ENCODE data around the gene CANT1. TPM values are rescaled to one million over a fixed set of nuclear protein-coding genes. Genes with fewer than 3 reads are reported as not detected.

CANT1 gene
- total RNA-seq, 1 experiment from 2014 or later = 54.2 TPM

- H3K9me3 ChIP-seq (ENCODE audit: low read depth, low read length, poor library complexity, severe bottlenecking) = no peaks in the 10 kb centered on the region
- no TSS peak for BruUV-seq (replicated peaks)
- H3K36me3 ChIP-seq (ENCODE audit: insufficient read depth, low read length, poor library complexity, severe bottlenecking) = no peaks in the 10 kb centered on the region
- no peak for TF ChIP-seq CTCF (conservative IDR thresholded peaks at IDR 0.05; ENCODE audit: low read depth, low read length)
- TF ChIP-seq EZH2 (IDR thresholded peaks at IDR 0.05; ENCODE audit: borderline replicate concordance, low read depth, low read length, poor library complexity, severe bottlenecking) = no peak
- H3K4me3 ChIP-seq (ENCODE audit: low read depth, low read length, poor library complexity, severe bottlenecking) = no peak overlapping the region
- intact Hi-C loops (cut with micrococcal nuclease; ENCODE audit: unreplicated experiment) = no loop called here
- peaks cover 38% of the 10 kb centered on the region for H3K4me1 ChIP-seq (ENCODE audit: insufficient read depth, low read length, poor library complexity, severe bottlenecking)
- POLR2A ChIA-PET (ENCODE audit: low non-redundant PET) = no interaction called here
- DNase-seq (ENCODE audit: low spot score) = no peak
- H3K27me3 ChIP-seq (replicated peaks; ENCODE audit: insufficient read depth, low read depth, low read length, poor library complexity) = no peaks in the 10 kb centered on the region
- no peak overlapping the region for H3K27ac ChIP-seq (ENCODE audit: low read depth, low read length, poor library complexity, severe bottlenecking)
- CTCF ChIA-PET = interaction anchor here (1.1 kb wide), 1 partner anchor 18 kb away, joined by 7 read pairs; no protein-coding TSS in a partner anchor
Observed at GRCh38 chr17:79027274-79027924, 17.8 kb upstream of the CANT1 start.

GRCh38 chr17:79026376-79027273 lies 17.1 kb upstream of the CANT1 start:
- Histone ChIP-seq H3K27ac (ENCODE audit: low read depth, low read length, poor library complexity, severe bottlenecking) (no peak overlapping the region), H3K36me3 (ENCODE audit: insufficient read depth, low read length, poor library complexity, severe bottlenecking) (no peaks in the 10 kb centered on the region), H3K27me3 (replicated peaks; ENCODE audit: insufficient read depth, low read depth, low read length, poor library complexity) (no peaks in the 10 kb centered on the region), H3K4me3 (ENCODE audit: low read depth, low read length, poor library complexity, severe bottlenecking) (no peak overlapping the region), H3K4me1 (ENCODE audit: insufficient read depth, low read length, poor library complexity, severe bottlenecking) (peaks cover 38% of the 10 kb centered on the region), H3K9me3 (ENCODE audit: low read depth, low read length, poor library complexity, severe bottlenecking) (no peaks in the 10 kb centered on the region)
- no TSS peak for BruUV-seq (replicated peaks)
- peak; percentile 71 for DNase-seq (ENCODE audit: low spot score)
- ChIA-PET POLR2A (ENCODE audit: low non-redundant PET) (interaction anchor here (0.6 kb wide), 1 partner anchor 1656 kb away, joined by 5 read pairs; no protein-coding TSS in a partner anchor), CTCF (interaction anchor here (0.6 to 1.4 kb wide), 8 partner anchors 12 to 161 kb away, joined by 3 to 20 read pairs (median 7); partner anchors contain the start of gene CANT1)
- intact Hi-C loops (cut with micrococcal nuclease; ENCODE audit: unreplicated experiment) = no loop called here
- no peak for TF ChIP-seq CTCF (conservative IDR thresholded peaks at IDR 0.05; ENCODE audit: low read depth, low read length)
- TF ChIP-seq EZH2 (IDR thresholded peaks at IDR 0.05; ENCODE audit: borderline replicate concordance, low read depth, low read length, poor library complexity, severe bottlenecking) = no peak

- Histone ChIP-seq H3K36me3 (ENCODE audit: insufficient read depth, low read length, poor library complexity, severe bottlenecking) (no peaks in the 10 kb centered on the region), H3K4me1 (ENCODE audit: insufficient read depth, low read length, poor library complexity, severe bottlenecking) (peaks cover 38% of the 10 kb centered on the region), H3K27me3 (replicated peaks; ENCODE audit: insufficient read depth, low read depth, low read length, poor library complexity) (no peaks in the 10 kb centered on the region), H3K27ac (ENCODE audit: low read depth, low read length, poor library complexity, severe bottlenecking) (no peak overlapping the region), H3K9me3 (ENCODE audit: low read depth, low read length, poor library complexity, severe bottlenecking) (no peaks in the 10 kb centered on the region), H3K4me3 (ENCODE audit: low read depth, low read length, poor library complexity, severe bottlenecking) (peak overlapping the region; percentile 57)
- TF ChIP-seq CTCF (conservative IDR thresholded peaks at IDR 0.05; ENCODE audit: low read depth, low read length) = no peak
- no peak for TF ChIP-seq EZH2 (IDR thresholded peaks at IDR 0.05; ENCODE audit: borderline replicate concordance, low read depth, low read length, poor library complexity, severe bottlenecking)
- no TSS peak for BruUV-seq (replicated peaks)
- DNase-seq (ENCODE audit: low spot score) = no peak
- CTCF ChIA-PET = interaction anchor here (1.4 kb wide), 1 partner anchor 159 kb away, joined by 3 read pairs; no protein-coding TSS in a partner anchor
- POLR2A ChIA-PET (ENCODE audit: low non-redundant PET) = no interaction called here
- intact Hi-C loops (cut with micrococcal nuclease; ENCODE audit: unreplicated experiment) = no loop called here
Observed at GRCh38 chr17:79024901-79025737, 15.6 kb upstream of the CANT1 start.
